Measurements from ENCODE around the gene PKD1L1. TPM values are rescaled to one million over a fixed set of nuclear protein-coding genes. Genes with fewer than 3 reads are reported as not detected.

The PKD1L1 gene
- total RNA-seq, 1 experiment from 2014 or later: 0.17 TPM

- no TSS peak for BruUV-seq (replicated peaks)
- intact Hi-C loops (cut with micrococcal nuclease): no loop called here
- no peak overlapping the region for H3K4me3 ChIP-seq (replicated peaks in 1 of 2; ENCODE audit: low read depth in 1 of 2, low read length in 2 of 2)
- ChIA-PET CTCF (interaction anchor here (1.5 kb wide), 1 partner anchor 177 kb away, joined by 3 read pairs; no protein-coding TSS in a partner anchor), POLR2A (no interaction called here), RAD21 (ENCODE audit: low non-redundant PET in 1 of 2, low total read pairs in 2 of 2, uncharacterized antibody in 2 of 2, unreplicated experiment in 2 of 2) (no interaction called here)
- no peaks in the 10 kb centered on the region for H4K20me1 ChIP-seq (ENCODE audit: insufficient read depth)
- ATAC-seq (no peak), DNase-seq (ENCODE audit: low read depth, low spot score) (no peak)
- H3K9ac ChIP-seq (ENCODE audit: low read length): no peak overlapping the region
- no peaks in the 10 kb centered on the region for H3K79me2 ChIP-seq (ENCODE audit: insufficient read depth, low read length)
- no peaks in the 10 kb centered on the region for H3K9me2 ChIP-seq (ENCODE audit: insufficient read depth)
- H3K4me1 ChIP-seq (ENCODE audit: control insufficient read depth in 1 of 2, insufficient read depth in 2 of 2, low read length in 2 of 2): no peaks in the 10 kb centered on the region
- TF ChIP-seq RAD21 (IDR thresholded peaks at IDR 0.05; ENCODE audit: low read depth): no peak
- H3K27ac ChIP-seq (ENCODE audit: low read depth, low read length): no peak overlapping the region
- no peaks in the 10 kb centered on the region for H3K27me3 ChIP-seq (ENCODE audit: insufficient read depth, low read length)
- no peaks in the 10 kb centered on the region for H3K9me3 ChIP-seq (ENCODE audit: control insufficient read depth in 1 of 2, insufficient read depth in 1 of 2, low read depth in 1 of 2, low read length in 2 of 2)
- H3K36me3 ChIP-seq (ENCODE audit: control insufficient read depth in 1 of 2, insufficient read depth in 2 of 2, low read length in 2 of 2): no peaks in the 10 kb centered on the region
- no peak overlapping the region for H2AFZ ChIP-seq (ENCODE audit: low read depth, low read length, poor library complexity, severe bottlenecking)
- H3K4me2 ChIP-seq (ENCODE audit: low read length): no peak overlapping the region
Measured at GRCh38 chr7:47932466-47933037, 15.7 kb downstream of the PKD1L1 start.

GRCh38 chr7:47932016-47932415, 16.2 kb downstream of the PKD1L1 start:
- Histone ChIP-seq H3K9me2 (ENCODE audit: insufficient read depth) (no peaks in the 10 kb centered on the region), H3K27ac (ENCODE audit: low read depth, low read length) (no peak overlapping the region), H3K4me1 (ENCODE audit: control insufficient read depth in 1 of 2, insufficient read depth in 2 of 2, low read length in 2 of 2) (no peaks in the 10 kb centered on the region), H3K4me2 (ENCODE audit: low read length) (no peak overlapping the region), H2AFZ (ENCODE audit: low read depth, low read length, poor library complexity, severe bottlenecking) (no peak overlapping the region), H4K20me1 (ENCODE audit: insufficient read depth) (no peaks in the 10 kb centered on the region), H3K27me3 (ENCODE audit: insufficient read depth, low read length) (no peaks in the 10 kb centered on the region), H3K79me2 (ENCODE audit: insufficient read depth, low read length) (no peaks in the 10 kb centered on the region), H3K36me3 (ENCODE audit: control insufficient read depth in 1 of 2, insufficient read depth in 2 of 2, low read length in 2 of 2) (no peaks in the 10 kb centered on the region), H3K9me3 (ENCODE audit: control insufficient read depth in 1 of 2, insufficient read depth in 1 of 2, low read depth in 1 of 2, low read length in 2 of 2) (no peaks in the 10 kb centered on the region), H3K9ac (ENCODE audit: low read length) (no peak overlapping the region), H3K4me3 (replicated peaks in 1 of 2; ENCODE audit: low read depth in 1 of 2, low read length in 2 of 2) (no peak overlapping the region)
- no peak for DNase-seq (ENCODE audit: low read depth, low spot score)
- CTCF ChIA-PET: no interaction called here
- TF ChIP-seq EZH2 (IDR thresholded peaks at IDR 0.05): no peak
- TF ChIP-seq ZFX (IDR thresholded peaks at IDR 0.05): no peak
- TF ChIP-seq RAD21 (IDR thresholded peaks at IDR 0.05; ENCODE audit: low read depth): no peak
- no peak for TF ChIP-seq CEBPB (IDR thresholded peaks at IDR 0.05; ENCODE audit: low read depth)
- TF ChIP-seq SIN3A (IDR thresholded peaks at IDR 0.05; ENCODE audit: low read depth): no peak
- no peak for TF ChIP-seq ZNF274 (IDR thresholded peaks at IDR 0.05; ENCODE audit: low read depth, low read length)
- TF ChIP-seq REST (IDR thresholded peaks at IDR 0.05; ENCODE audit: low read depth): no peak
- no peak for TF ChIP-seq TCF7L2 (IDR thresholded peaks at IDR 0.05; ENCODE audit: borderline replicate concordance, extremely low read depth, insufficient read depth, insufficient read length)
- TF ChIP-seq SP1 (IDR thresholded peaks at IDR 0.05; ENCODE audit: low read depth): no peak
- TF ChIP-seq ATF3 (IDR thresholded peaks at IDR 0.05): no peak
- TF ChIP-seq JUND (IDR thresholded peaks at IDR 0.05): no peak
- no peak for TF ChIP-seq EZH2phosphoT487 (IDR thresholded peaks at IDR 0.05; ENCODE audit: borderline replicate concordance)
- no peak for TF ChIP-seq SRF (IDR thresholded peaks at IDR 0.05; ENCODE audit: low read depth)
- TF ChIP-seq POLR2AphosphoS5 (IDR thresholded peaks at IDR 0.05; ENCODE audit: low read depth, low read length): no peak
- ATAC-seq: no peak
- RAD21 ChIA-PET (ENCODE audit: low non-redundant PET in 1 of 2, low total read pairs in 2 of 2, uncharacterized antibody in 2 of 2, unreplicated experiment in 2 of 2): no interaction called here
- POLR2A ChIA-PET: no interaction called here
- intact Hi-C loops (cut with micrococcal nuclease): no loop called here
- BruUV-seq (replicated peaks): no TSS peak

Measured in HCT116 (cell line).